ENCODE results near the gene LRBA.

Gene LRBA

GRCh38 chr4:150988238-150988637 is 26.8 kb downstream of the LRBA start:
- no peak overlapping the region for H3K4me3 ChIP-seq (replicated peaks; ENCODE audit: low read depth, low read length)
- no peak for TF ChIP-seq CTCF (IDR thresholded peaks at IDR 0.05; ENCODE audit: low read depth, low read length, missing control alignments)
- DNase-seq (ENCODE audit: extremely low read depth, low read depth), result no peak

GRCh38 chr4:150987204-150987603 is 27.9 kb downstream of the LRBA start:
- DNase-seq (ENCODE audit: extremely low read depth, low read depth), result no peak
- TF ChIP-seq CTCF (IDR thresholded peaks at IDR 0.05; ENCODE audit: low read depth, low read length, missing control alignments), result no peak
- no peak overlapping the region for H3K4me3 ChIP-seq (replicated peaks; ENCODE audit: low read depth, low read length)

GRCh38 chr4:150986085-150986484 is 29.0 kb downstream of the LRBA start:
- TF ChIP-seq CTCF (IDR thresholded peaks at IDR 0.05; ENCODE audit: low read depth, low read length, missing control alignments), result no peak
- H3K4me3 ChIP-seq (replicated peaks; ENCODE audit: low read depth, low read length), result no peak overlapping the region
- DNase-seq (ENCODE audit: extremely low read depth, low read depth), result no peak

GRCh38 chr4:150983851-150984250 is 31.2 kb downstream of the LRBA start:
- DNase-seq (ENCODE audit: extremely low read depth, low read depth), result no peak
- no peak overlapping the region for H3K4me3 ChIP-seq (replicated peaks; ENCODE audit: low read depth, low read length)
- TF ChIP-seq CTCF (IDR thresholded peaks at IDR 0.05; ENCODE audit: low read depth, low read length, missing control alignments), result no peak

GRCh38 chr4:150982557-150983233 is 32.4 kb downstream of the LRBA start:
- DNase-seq (ENCODE audit: extremely low read depth, low read depth), result no peak
- TF ChIP-seq CTCF (IDR thresholded peaks at IDR 0.05; ENCODE audit: low read depth, low read length, missing control alignments), result no peak
- no peak overlapping the region for H3K4me3 ChIP-seq (replicated peaks; ENCODE audit: low read depth, low read length)

GRCh38 chr4:150978738-150979575 is 36.1 kb downstream of the LRBA start:
- no peak overlapping the region for H3K4me3 ChIP-seq (replicated peaks; ENCODE audit: low read depth, low read length)
- TF ChIP-seq CTCF (IDR thresholded peaks at IDR 0.05; ENCODE audit: low read depth, low read length, missing control alignments), result no peak
- DNase-seq (ENCODE audit: extremely low read depth, low read depth), result no peak
